Thoracic aorta endothelial cell (primary cell): ENCODE data around the gene RGS11. TPM values are rescaled to one million over a fixed set of nuclear protein-coding genes. Genes with fewer than 3 reads are reported as not detected.

Experiments used
- total RNA-seq: library from RNA; depleted of rRNA; stranded (reverse); fragments of >200 nt; gene quantifications from 2 replicates; pipeline ENCODE4 v1.2.3, GENCODE V29; 2012

The RGS11 gene
- 3.1 and 3.6 TPM in 2 replicates for total RNA-seq

GRCh38 chr16:275786-276232 is at the start of gene RGS11:
Gene RGS11 (minus strand): TSS chr16:275944. CDS start chr16:275911, 33 bp downstream.

GRCh38 chr16:283033-283805 is 7.5 kb upstream of the RGS11 start, which contains the start of gene PDIA2:
Gene PDIA2 (plus strand): TSS chr16:283164. CDS start chr16:283170, 6 bp downstream.

GRCh38 chr16:280552-280951 is 4.8 kb upstream of the RGS11 start, which contains the start of gene ARHGDIG:
Gene ARHGDIG (plus strand): TSS chr16:280591. CDS start chr16:280681, 90 bp downstream.

GRCh38 chr16:234468-235305 is 41.1 kb downstream of the RGS11 start, which contains the start of gene FAM234A:
Gene FAM234A (plus strand): TSS chr16:234821. CDS start chr16:254414, 19,593 bp downstream.

GRCh38 chr16:228852-229730 is 46.7 kb downstream of the RGS11 start, which contains the start of gene LUC7L:
Gene LUC7L (minus strand): TSS chr16:229449. CDS start chr16:229339, 110 bp downstream.

Other genes starting within 250 kb of the RGS11 start
- 6.3 and 7.3 TPM in 2 replicates for gene POLR3K, start 222.3 kb downstream of the RGS11 start, total RNA-seq
- gene SNRNP25, start 222.1 kb downstream of the RGS11 start, total RNA-seq, result 26.7 and 29.0 TPM in 2 replicates
- 26.2 and 26.3 TPM in 2 replicates for gene RHBDF1, start 203.3 kb downstream of the RGS11 start, total RNA-seq
- 82.7 and 84.4 TPM in 2 replicates for gene MPG, start 197.7 kb downstream of the RGS11 start, total RNA-seq
- gene NPRL3, start 137.3 kb downstream of the RGS11 start, total RNA-seq, result 10.1 and 14.4 TPM in 2 replicates
- not detected in 2 replicates for gene HBZ, start 123.3 kb downstream of the RGS11 start, total RNA-seq
- not detected in 2 replicates for gene HBM, start 110.0 kb downstream of the RGS11 start, total RNA-seq
- gene HBA2, start 103.1 kb downstream of the RGS11 start, total RNA-seq, result not detected in 2 replicates
- not detected in 2 replicates for gene HBA1, start 99.3 kb downstream of the RGS11 start, total RNA-seq
- 0.40 TPM in 1 of 2 replicates, not detected in the other for gene HBQ1, start 95.5 kb downstream of the RGS11 start, total RNA-seq
- gene LUC7L, start 46.5 kb downstream of the RGS11 start, total RNA-seq, result 67.2 and 67.8 TPM in 2 replicates
- gene FAM234A, start 41.1 kb downstream of the RGS11 start, total RNA-seq, result 62.6 and 66.9 TPM in 2 replicates
- 0.79 and 1.7 TPM in 2 replicates for gene ARHGDIG, start 4.6 kb upstream of the RGS11 start, total RNA-seq
- 0.29 and 0.66 TPM in 2 replicates for gene PDIA2, start 7.2 kb upstream of the RGS11 start, total RNA-seq
- 19.8 and 20.8 TPM in 2 replicates for gene AXIN1, start 76.8 kb upstream of the RGS11 start, total RNA-seq
- gene MRPL28, start 94.6 kb upstream of the RGS11 start, total RNA-seq, result 85.0 and 90.7 TPM in 2 replicates
- gene PGAP6, start 106.0 kb upstream of the RGS11 start, total RNA-seq, result 56.7 and 57.8 TPM in 2 replicates
- 71.9 and 83.6 TPM in 2 replicates for gene NME4, start 121.3 kb upstream of the RGS11 start, total RNA-seq
- gene DECR2, start 125.9 kb upstream of the RGS11 start, total RNA-seq, result 12.2 and 16.1 TPM in 2 replicates
- 34.2 and 39.8 TPM in 2 replicates for gene RAB11FIP3, start 149.7 kb upstream of the RGS11 start, total RNA-seq